ENCODE results near the gene ANKLE2.
"Not testable (repeated sequence)": the region's sequence is repeated elsewhere in the genome, so short reads cannot be mapped to it uniquely, and the experiment has no call there.

Gene ANKLE2

DNA sequence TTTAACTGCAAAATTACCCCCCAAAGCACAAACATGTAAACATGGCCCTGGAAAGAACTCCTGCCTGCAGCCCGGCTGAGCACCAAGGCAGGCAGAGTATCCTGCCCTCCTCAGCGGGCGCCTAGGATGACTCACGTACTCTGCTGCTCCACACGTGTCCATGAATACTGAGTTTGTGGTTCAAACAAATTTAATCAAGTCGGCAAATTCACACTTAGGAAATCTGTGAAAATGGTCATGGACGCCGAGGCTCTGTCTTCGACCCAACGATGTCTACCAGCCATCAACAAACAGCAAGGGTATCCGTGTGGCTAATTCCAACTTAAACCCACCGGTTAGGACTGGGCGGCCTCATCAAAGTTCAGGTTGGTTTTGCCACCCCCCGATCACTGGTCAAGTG lies 41.5 kb upstream of the ANKLE2 start:
- TF ChIP-seq, protein P1, sequence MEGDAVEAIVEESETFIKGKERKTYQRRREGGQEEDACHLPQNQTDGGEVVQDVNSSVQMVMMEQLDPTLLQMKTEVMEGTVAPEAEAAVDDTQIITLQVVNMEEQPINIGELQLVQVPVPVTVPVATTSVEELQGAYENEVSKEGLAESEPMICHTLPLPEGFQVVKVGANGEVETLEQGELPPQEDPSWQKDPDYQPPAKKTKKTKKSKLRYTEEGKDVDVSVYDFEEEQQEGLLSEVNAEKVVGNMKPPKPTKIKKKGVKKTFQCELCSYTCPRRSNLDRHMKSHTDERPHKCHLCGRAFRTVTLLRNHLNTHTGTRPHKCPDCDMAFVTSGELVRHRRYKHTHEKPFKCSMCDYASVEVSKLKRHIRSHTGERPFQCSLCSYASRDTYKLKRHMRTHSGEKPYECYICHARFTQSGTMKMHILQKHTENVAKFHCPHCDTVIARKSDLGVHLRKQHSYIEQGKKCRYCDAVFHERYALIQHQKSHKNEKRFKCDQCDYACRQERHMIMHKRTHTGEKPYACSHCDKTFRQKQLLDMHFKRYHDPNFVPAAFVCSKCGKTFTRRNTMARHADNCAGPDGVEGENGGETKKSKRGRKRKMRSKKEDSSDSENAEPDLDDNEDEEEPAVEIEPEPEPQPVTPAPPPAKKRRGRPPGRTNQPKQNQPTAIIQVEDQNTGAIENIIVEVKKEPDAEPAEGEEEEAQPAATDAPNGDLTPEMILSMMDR (conservative IDR thresholded peaks at IDR 0.05; ENCODE audit: low read depth, low read length): no peak
- no peak for DNase-seq (ENCODE audit: low read depth)
- H3K4me3 ChIP-seq (ENCODE audit: low read length): no peak overlapping the region

DNA sequence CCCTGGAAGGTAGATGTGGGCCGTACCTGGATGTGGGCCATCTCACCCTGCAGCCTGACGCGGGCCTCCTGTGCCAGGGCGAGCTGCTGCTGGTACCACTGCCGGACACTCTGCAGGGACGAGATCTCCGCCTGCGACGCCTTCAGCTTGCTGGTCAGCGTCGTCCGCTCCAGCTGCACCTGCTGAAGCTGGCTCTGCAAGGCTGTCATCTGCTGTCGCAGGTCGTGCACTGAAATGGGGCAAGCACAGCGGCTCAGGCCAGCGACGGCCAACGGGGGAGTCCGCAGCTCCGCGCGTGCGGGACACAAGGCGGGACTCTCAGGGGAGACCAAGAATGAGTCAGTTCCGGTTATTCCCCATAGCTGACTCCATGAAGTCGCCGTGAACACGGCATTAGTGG lies 40.1 kb upstream of the ANKLE2 start:
- DNase-seq (ENCODE audit: low read depth): no peak
- no peak overlapping the region for H3K4me3 ChIP-seq (ENCODE audit: low read length)
- TF ChIP-seq, protein P1 (conservative IDR thresholded peaks at IDR 0.05; ENCODE audit: low read depth, low read length): no peak

DNA sequence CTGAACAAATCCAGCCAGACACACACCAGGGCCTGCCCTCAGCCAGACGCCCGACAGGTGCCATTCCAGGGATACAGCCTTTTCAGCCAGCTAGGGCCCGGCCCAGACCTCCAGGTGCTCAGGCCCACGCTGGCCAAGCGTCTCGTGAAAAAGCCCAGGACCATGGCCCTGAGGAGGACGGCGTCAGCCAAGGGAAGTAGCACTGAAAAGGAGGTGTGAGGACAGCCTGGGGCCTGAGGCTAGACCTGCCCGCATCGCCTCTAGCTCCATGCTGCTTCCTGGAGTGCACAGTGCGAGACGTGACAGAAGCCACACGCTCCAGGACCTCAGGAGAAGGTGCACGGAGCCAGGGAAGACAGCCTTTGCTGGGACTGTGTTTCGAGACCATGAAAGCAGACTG lies 37.2 kb upstream of the ANKLE2 start:
- no peak overlapping the region for H3K4me3 ChIP-seq (ENCODE audit: low read length)
- TF ChIP-seq, protein P1 (conservative IDR thresholded peaks at IDR 0.05; ENCODE audit: low read depth, low read length): no peak

GRCh38 chr12:132797820-132798570 lies 36.4 kb upstream of the ANKLE2 start:
- no peak overlapping the region for H3K4me3 ChIP-seq (ENCODE audit: low read length)
- TF ChIP-seq, protein P1 (conservative IDR thresholded peaks at IDR 0.05; ENCODE audit: low read depth, low read length): no peak
- no peak for DNase-seq (ENCODE audit: low read depth)

More for the DNA sequence above, 37.2 kb upstream of the ANKLE2 start:
- DNase-seq (ENCODE audit: low read depth): no peak

DNA sequence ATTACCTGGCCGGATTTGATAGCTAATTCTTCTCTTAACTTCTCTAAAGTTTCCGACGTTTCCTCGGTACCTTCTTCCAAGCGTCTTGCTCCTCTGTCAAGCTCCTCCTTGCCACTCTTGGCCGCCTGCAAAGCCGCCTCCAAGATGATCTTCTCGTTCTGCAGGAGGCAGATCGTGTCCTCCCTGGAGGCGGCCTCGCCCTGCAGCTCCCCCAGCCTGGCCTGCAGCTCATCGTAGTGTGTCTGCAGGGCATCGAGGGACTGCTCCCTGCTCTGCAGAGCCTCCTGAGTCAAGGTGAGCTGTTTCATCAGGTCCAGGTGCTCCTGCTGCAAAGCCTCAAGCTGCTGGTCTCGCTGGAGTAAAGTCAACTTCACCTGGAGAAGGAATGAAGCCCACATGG lies 34.2 kb upstream of the ANKLE2 start:
- no peak for DNase-seq (ENCODE audit: low read depth)
- no peak overlapping the region for H3K4me3 ChIP-seq (ENCODE audit: low read length)
- TF ChIP-seq, protein P1 (conservative IDR thresholded peaks at IDR 0.05; ENCODE audit: low read depth, low read length): no peak

DNA sequence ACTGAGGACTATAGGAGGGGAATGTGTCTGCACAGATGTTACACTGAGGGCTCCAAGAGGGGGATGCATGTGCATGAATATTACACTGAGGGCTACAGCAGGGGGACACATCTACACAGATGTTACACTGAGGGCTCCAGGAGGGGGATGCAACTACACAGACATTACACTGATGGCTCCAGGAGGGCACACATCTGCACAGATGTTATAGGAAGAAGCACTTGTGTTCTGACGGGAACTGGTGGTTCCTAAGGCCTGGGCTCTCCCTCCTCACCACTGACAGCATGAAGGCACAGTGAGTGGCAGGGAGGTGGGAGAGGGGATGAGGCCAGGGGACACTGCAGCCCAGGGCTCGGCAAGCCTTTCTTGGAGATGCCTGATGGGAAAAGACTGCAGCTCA lies 30.3 kb upstream of the ANKLE2 start:
- not testable (repeated sequence) for DNase-seq (ENCODE audit: low read depth); H3K4me3 ChIP-seq (ENCODE audit: low read length)

GRCh38 chr12:132789099-132789471 lies 27.5 kb upstream of the ANKLE2 start:
- H3K4me3 ChIP-seq (ENCODE audit: low read length): no peak overlapping the region
- no peak for DNase-seq (ENCODE audit: low read depth)

More at GRCh38 chr12:132789099-132789471, 27.5 kb upstream of the ANKLE2 start:
- TF ChIP-seq, protein P1 (conservative IDR thresholded peaks at IDR 0.05; ENCODE audit: low read depth, low read length): no peak

Data from retinal pigment epithelial cell (primary cell).